ENCODE results near the gene PRKAB2. TPM values are rescaled to one million over a fixed set of nuclear protein-coding genes. Genes with fewer than 3 reads are reported as not detected.

PRKAB2 gene
- total RNA-seq, 2 donors from 2014 or later, result 13.4 to 22.6 TPM

- Histone ChIP-seq H3K9me3 (no peaks in the 10 kb centered on the region), H3K36me3 (no peaks in the 10 kb centered on the region), H3K27ac (no peak overlapping the region), H3K4me3 (no peak overlapping the region), H3K4me1 (peaks cover 0 to 6% of the 10 kb centered on the region in 2 donors), H3K27me3 (no peaks in the 10 kb centered on the region)
- DNase-seq (ENCODE audit: low spot score), result no peak
- no peak for TF ChIP-seq CTCF (IDR thresholded peaks at IDR 0.05)
Measured at GRCh38 chr1:147209825-147210821, 37.9 kb upstream of the PRKAB2 start.

GRCh38 chr1:147208619-147209018, 36.3 kb upstream of the PRKAB2 start:
- Histone ChIP-seq H3K36me3 (no peaks in the 10 kb centered on the region), H3K27me3 (no peaks in the 10 kb centered on the region), H3K27ac (no peak overlapping the region), H3K4me3 (no peak overlapping the region), H3K4me1 (no peaks in the 10 kb centered on the region), H3K9me3 (no peaks in the 10 kb centered on the region)
- no peak for TF ChIP-seq CTCF (IDR thresholded peaks at IDR 0.05)
- DNase-seq (ENCODE audit: low spot score), result no peak

- no peaks in the 10 kb centered on the region for H3K4me1 ChIP-seq
Measured at GRCh38 chr1:147207192-147207591, 34.9 kb upstream of the PRKAB2 start.

GRCh38 chr1:147204080-147204479, 31.8 kb upstream of the PRKAB2 start:
- H3K27me3 ChIP-seq, result no peaks in the 10 kb centered on the region
- no peaks in the 10 kb centered on the region for H3K4me1 ChIP-seq
- no peak overlapping the region for H3K4me3 ChIP-seq
- DNase-seq (ENCODE audit: low spot score), result no peak
- no peaks in the 10 kb centered on the region for H3K36me3 ChIP-seq
- no peak for TF ChIP-seq CTCF (IDR thresholded peaks at IDR 0.05)
- no peaks in the 10 kb centered on the region for H3K9me3 ChIP-seq
- H3K27ac ChIP-seq, result no peak overlapping the region

More at GRCh38 chr1:147207192-147207591, 34.9 kb upstream of the PRKAB2 start:
- no peak for TF ChIP-seq CTCF (IDR thresholded peaks at IDR 0.05)
- Histone ChIP-seq H3K4me3 (no peak overlapping the region), H3K27ac (no peak overlapping the region), H3K36me3 (no peaks in the 10 kb centered on the region), H3K9me3 (no peaks in the 10 kb centered on the region), H3K27me3 (no peaks in the 10 kb centered on the region)
- no peak for DNase-seq (ENCODE audit: low spot score)

GRCh38 chr1:147202576-147202975, 30.3 kb upstream of the PRKAB2 start:
- DNase-seq (ENCODE audit: low spot score), result no peak
- no peak overlapping the region for H3K4me3 ChIP-seq
- no peak for TF ChIP-seq CTCF (IDR thresholded peaks at IDR 0.05)
- no peaks in the 10 kb centered on the region for H3K27me3 ChIP-seq
- H3K27ac ChIP-seq, result no peak overlapping the region
- H3K4me1 ChIP-seq, result no peaks in the 10 kb centered on the region
- no peaks in the 10 kb centered on the region for H3K36me3 ChIP-seq
- H3K9me3 ChIP-seq, result no peaks in the 10 kb centered on the region

All from right atrium auricular region (tissue), 2 donors.